ENCODE measurements around the gene NTSR1. TPM values are rescaled to one million over a fixed set of nuclear protein-coding genes. Genes with fewer than 3 reads are reported as not detected.

Gene NTSR1
- total RNA-seq, 2 donors from 2014 or later: 0.74 TPM; not detected in 1

DNA sequence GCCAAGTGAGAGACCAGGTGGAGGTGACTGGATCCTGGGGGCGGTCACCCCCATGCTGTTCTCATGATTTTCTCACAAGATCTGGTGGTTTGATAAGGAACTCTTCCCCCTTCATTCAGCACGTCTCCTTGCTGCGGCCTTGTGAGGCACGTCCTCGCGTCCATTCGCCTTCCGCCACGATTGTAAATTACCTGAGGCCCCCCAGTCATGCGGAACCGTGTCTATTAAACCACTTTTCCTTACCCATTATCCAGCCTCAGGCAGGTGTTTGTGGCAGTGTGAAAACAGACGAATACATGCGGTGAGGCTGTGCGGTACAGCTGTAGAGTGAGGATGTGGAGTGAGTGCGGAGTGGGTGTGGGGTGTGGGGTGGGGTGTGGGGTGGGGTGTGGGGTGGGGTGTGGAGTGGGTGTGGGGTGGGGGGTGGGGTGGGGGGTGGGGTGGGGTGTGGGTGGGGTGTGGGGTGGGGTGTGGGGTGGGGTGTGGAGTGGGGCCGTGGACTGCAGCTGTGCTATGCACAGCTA, 12.1 kb upstream of the NTSR1 start:
- H3K27me3 ChIP-seq (replicated peaks; ENCODE audit: insufficient read depth): peaks cover 2% of the 10 kb centered on the region
- H3K4me3 ChIP-seq: no peak overlapping the region
- H3K27ac ChIP-seq: no peak overlapping the region
- no peaks in the 10 kb centered on the region for H3K9me3 ChIP-seq
- H3K4me1 ChIP-seq (replicated peaks): no peaks in the 10 kb centered on the region
- WGBS: 67% methylated on average over 16 of the region's 16 CpGs
- no peaks in the 10 kb centered on the region for H3K36me3 ChIP-seq
- TF ChIP-seq POLR2A (IDR thresholded peaks at IDR 0.05) (no peak), POLR2AphosphoS5 (IDR thresholded peaks at IDR 0.05) (no peak)
- TF ChIP-seq, protein P1, sequence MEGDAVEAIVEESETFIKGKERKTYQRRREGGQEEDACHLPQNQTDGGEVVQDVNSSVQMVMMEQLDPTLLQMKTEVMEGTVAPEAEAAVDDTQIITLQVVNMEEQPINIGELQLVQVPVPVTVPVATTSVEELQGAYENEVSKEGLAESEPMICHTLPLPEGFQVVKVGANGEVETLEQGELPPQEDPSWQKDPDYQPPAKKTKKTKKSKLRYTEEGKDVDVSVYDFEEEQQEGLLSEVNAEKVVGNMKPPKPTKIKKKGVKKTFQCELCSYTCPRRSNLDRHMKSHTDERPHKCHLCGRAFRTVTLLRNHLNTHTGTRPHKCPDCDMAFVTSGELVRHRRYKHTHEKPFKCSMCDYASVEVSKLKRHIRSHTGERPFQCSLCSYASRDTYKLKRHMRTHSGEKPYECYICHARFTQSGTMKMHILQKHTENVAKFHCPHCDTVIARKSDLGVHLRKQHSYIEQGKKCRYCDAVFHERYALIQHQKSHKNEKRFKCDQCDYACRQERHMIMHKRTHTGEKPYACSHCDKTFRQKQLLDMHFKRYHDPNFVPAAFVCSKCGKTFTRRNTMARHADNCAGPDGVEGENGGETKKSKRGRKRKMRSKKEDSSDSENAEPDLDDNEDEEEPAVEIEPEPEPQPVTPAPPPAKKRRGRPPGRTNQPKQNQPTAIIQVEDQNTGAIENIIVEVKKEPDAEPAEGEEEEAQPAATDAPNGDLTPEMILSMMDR (IDR thresholded peaks at IDR 0.05): no peak
- intact Hi-C loops (cut with DNase I): no loop called here
- no peak for DNase-seq (ENCODE audit: low spot score)

GRCh38 chr20:62696989-62697388, 11.6 kb upstream of the NTSR1 start:
- Histone ChIP-seq H3K27ac (no peak overlapping the region), H3K4me1 (replicated peaks) (no peaks in the 10 kb centered on the region), H3K4me3 (no peak overlapping the region), H3K9me3 (no peaks in the 10 kb centered on the region), H3K36me3 (no peaks in the 10 kb centered on the region), H3K27me3 (replicated peaks; ENCODE audit: insufficient read depth) (peaks cover 2% of the 10 kb centered on the region)
- DNase-seq (ENCODE audit: low spot score): no peak
- WGBS: 84% methylated on average over 10 of the region's 10 CpGs
- TF ChIP-seq, protein P1 (IDR thresholded peaks at IDR 0.05): no peak
- TF ChIP-seq POLR2A (IDR thresholded peaks at IDR 0.05): no peak
- TF ChIP-seq POLR2AphosphoS5 (IDR thresholded peaks at IDR 0.05): no peak
- intact Hi-C loops (cut with DNase I): no loop called here

GRCh38 chr20:62697468-62697912, 11.1 kb upstream of the NTSR1 start:
- 58% methylated on average over 11 of the region's 11 CpGs for WGBS
- Histone ChIP-seq H3K27ac (no peak overlapping the region), H3K9me3 (no peaks in the 10 kb centered on the region), H3K36me3 (no peaks in the 10 kb centered on the region), H3K4me1 (replicated peaks) (no peaks in the 10 kb centered on the region), H3K27me3 (replicated peaks; ENCODE audit: insufficient read depth) (peaks cover 2% of the 10 kb centered on the region), H3K4me3 (no peak overlapping the region)
- intact Hi-C loops (cut with DNase I): no loop called here
- TF ChIP-seq POLR2A (IDR thresholded peaks at IDR 0.05) (no peak), POLR2AphosphoS5 (IDR thresholded peaks at IDR 0.05) (no peak)
- TF ChIP-seq, protein P1 (IDR thresholded peaks at IDR 0.05): no peak
- no peak for DNase-seq (ENCODE audit: low spot score)

DNA sequence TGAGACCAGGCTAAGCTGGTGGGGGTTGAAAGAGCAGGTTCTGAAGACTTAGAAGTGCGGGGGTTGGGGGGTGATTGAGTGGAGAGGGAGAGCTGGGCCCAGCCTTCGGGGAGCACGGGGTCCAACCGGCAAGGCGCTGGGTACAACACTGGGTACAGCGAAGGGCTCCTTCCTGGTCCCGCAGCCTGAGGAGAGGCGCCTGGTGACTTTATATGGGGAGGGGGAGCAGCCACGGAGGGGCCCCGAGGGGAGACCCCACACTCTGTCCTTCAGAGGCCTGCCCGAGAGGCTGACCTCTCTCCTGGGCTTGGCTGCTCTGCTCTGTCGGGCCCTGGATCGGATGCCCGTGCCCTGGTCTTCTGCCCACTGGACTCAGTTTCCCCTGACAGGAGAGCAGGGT, 10.4 kb upstream of the NTSR1 start:
- Histone ChIP-seq H3K36me3 (no peaks in the 10 kb centered on the region), H3K9me3 (no peaks in the 10 kb centered on the region), H3K27me3 (replicated peaks; ENCODE audit: insufficient read depth) (no peaks in the 10 kb centered on the region), H3K4me3 (no peak overlapping the region), H3K27ac (no peak overlapping the region), H3K4me1 (replicated peaks) (no peaks in the 10 kb centered on the region)
- TF ChIP-seq, protein P1 (IDR thresholded peaks at IDR 0.05): no peak
- no peak for TF ChIP-seq POLR2AphosphoS5 (IDR thresholded peaks at IDR 0.05)
- no peak for TF ChIP-seq POLR2A (IDR thresholded peaks at IDR 0.05)
- intact Hi-C loops (cut with DNase I): no loop called here
- 89% methylated on average over 14 of the region's 14 CpGs for WGBS
- no peak for DNase-seq (ENCODE audit: low spot score)

- Histone ChIP-seq H3K27ac (no peak overlapping the region), H3K36me3 (no peaks in the 10 kb centered on the region), H3K9me3 (no peaks in the 10 kb centered on the region), H3K4me3 (no peak overlapping the region), H3K4me1 (replicated peaks) (no peaks in the 10 kb centered on the region), H3K27me3 (replicated peaks; ENCODE audit: insufficient read depth) (no peaks in the 10 kb centered on the region)
- intact Hi-C loops (cut with DNase I): no loop called here
- DNase-seq (ENCODE audit: low spot score): no peak
- 93% methylated on average over 19 of the region's 19 CpGs for WGBS
- TF ChIP-seq, protein P1 (IDR thresholded peaks at IDR 0.05): no peak
Observed at GRCh38 chr20:62699296-62699695, 9.3 kb upstream of the NTSR1 start.
